HG03060 (cell line): ENCODE data around the gene ARRB2.
"Not testable (repeated sequence)": the region's sequence is repeated elsewhere in the genome, so short reads cannot be mapped to it uniquely, and the experiment has no call there.

ENCODE experiments used
- ATAC-seq: cut with Tn5 transposase; IDR thresholded peaks from one replicate; pipeline ENCODE4 v1.9.1; 2021; ENCODE audit warnings: low read depth, moderate number of reproducible peaks; ENCODE audit not compliant: unreplicated experiment

The ARRB2 gene

GRCh38 chr17:4709794-4710692 is at the start of gene ARRB2:
Gene ARRB2 (plus strand): TSS chr17:4710632. CDS start chr17:4710722, 90 bp downstream.
- ATAC-seq = peak; percentile 41

- no peak for ATAC-seq
Observed at GRCh38 chr17:4663711-4664110, 46.7 kb upstream of the ARRB2 start.

- ATAC-seq = no peak
Observed at GRCh38 chr17:4664230-4664629, 46.2 kb upstream of the ARRB2 start.

- no peak for ATAC-seq
Observed at GRCh38 chr17:4665027-4665426, 45.4 kb upstream of the ARRB2 start.

GRCh38 chr17:4666296-4666695 is 44.1 kb upstream of the ARRB2 start:
- no peak for ATAC-seq

GRCh38 chr17:4667166-4667565 is 43.3 kb upstream of the ARRB2 start:
- ATAC-seq = no peak

- no peak for ATAC-seq
Observed at GRCh38 chr17:4672055-4672630, 38.3 kb upstream of the ARRB2 start.

GRCh38 chr17:4672751-4673150 is 37.7 kb upstream of the ARRB2 start:
- no peak for ATAC-seq

GRCh38 chr17:4673169-4673568 is 37.3 kb upstream of the ARRB2 start:
- no peak for ATAC-seq

GRCh38 chr17:4673986-4674684 is 36.3 kb upstream of the ARRB2 start:
- ATAC-seq = no peak

GRCh38 chr17:4674685-4674998 is 35.8 kb upstream of the ARRB2 start:
- no peak for ATAC-seq

GRCh38 chr17:4675791-4676190 is 34.6 kb upstream of the ARRB2 start:
- no peak for ATAC-seq

- ATAC-seq = no peak
Observed at GRCh38 chr17:4676791-4677190, 33.6 kb upstream of the ARRB2 start.

- ATAC-seq = no peak
Observed at GRCh38 chr17:4678448-4679026, 31.9 kb upstream of the ARRB2 start.

GRCh38 chr17:4679658-4680057 is 30.8 kb upstream of the ARRB2 start:
- no peak for ATAC-seq

GRCh38 chr17:4683739-4684138 is 26.7 kb upstream of the ARRB2 start:
- ATAC-seq = not testable (repeated sequence)

- ATAC-seq = not testable (repeated sequence)
Observed at GRCh38 chr17:4689872-4690271, 20.6 kb upstream of the ARRB2 start.

GRCh38 chr17:4690745-4691144 is 19.7 kb upstream of the ARRB2 start:
- no peak for ATAC-seq

- ATAC-seq = no peak
Observed at GRCh38 chr17:4691686-4692085, 18.7 kb upstream of the ARRB2 start.

GRCh38 chr17:4693416-4693815 is 17.0 kb upstream of the ARRB2 start:
- ATAC-seq = no peak

- ATAC-seq = no peak
Observed at GRCh38 chr17:4696437-4696805, 14.0 kb upstream of the ARRB2 start.
